Skeletal muscle cell (primary cell): ENCODE data around the gene ZBTB1.

Source experiments
- DNase-seq: peaks from one replicate; pipeline ENCODE4 v3.0.0-alpha.2; 2010; ENCODE audit warnings: low read depth
- H3K4me3 ChIP-seq: 2 replicates; pipeline ENCODE4 v1.5.1; 2011; ENCODE audit warnings: low read depth, mild to moderate bottlenecking, control low read depth, low read length, moderate library complexity

ZBTB1 gene

DNA sequence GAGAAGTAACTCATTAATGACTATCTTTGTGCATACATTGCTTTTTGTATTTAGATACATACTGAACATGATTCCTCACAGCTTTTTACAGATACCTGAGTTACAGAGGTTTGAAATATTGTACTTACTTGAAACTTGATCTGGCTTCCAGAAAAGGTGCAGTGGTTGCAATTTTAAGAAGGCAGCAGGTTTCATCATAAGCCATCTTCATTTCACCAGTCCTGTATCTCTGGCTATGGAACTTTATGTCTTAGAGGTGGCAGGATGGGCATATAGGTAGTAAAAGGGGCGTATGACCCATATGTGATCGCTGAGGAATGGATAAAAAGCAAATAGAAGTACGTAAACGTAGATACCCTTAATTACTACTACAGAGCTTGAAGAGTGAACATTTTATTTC is 13.7 kb downstream of the ZBTB1 start:
- H3K4me3 ChIP-seq: no peak overlapping the region
- DNase-seq: no peak

GRCh38 chr14:64520699-64521098 is 16.1 kb downstream of the ZBTB1 start:
- DNase-seq: no peak

DNA sequence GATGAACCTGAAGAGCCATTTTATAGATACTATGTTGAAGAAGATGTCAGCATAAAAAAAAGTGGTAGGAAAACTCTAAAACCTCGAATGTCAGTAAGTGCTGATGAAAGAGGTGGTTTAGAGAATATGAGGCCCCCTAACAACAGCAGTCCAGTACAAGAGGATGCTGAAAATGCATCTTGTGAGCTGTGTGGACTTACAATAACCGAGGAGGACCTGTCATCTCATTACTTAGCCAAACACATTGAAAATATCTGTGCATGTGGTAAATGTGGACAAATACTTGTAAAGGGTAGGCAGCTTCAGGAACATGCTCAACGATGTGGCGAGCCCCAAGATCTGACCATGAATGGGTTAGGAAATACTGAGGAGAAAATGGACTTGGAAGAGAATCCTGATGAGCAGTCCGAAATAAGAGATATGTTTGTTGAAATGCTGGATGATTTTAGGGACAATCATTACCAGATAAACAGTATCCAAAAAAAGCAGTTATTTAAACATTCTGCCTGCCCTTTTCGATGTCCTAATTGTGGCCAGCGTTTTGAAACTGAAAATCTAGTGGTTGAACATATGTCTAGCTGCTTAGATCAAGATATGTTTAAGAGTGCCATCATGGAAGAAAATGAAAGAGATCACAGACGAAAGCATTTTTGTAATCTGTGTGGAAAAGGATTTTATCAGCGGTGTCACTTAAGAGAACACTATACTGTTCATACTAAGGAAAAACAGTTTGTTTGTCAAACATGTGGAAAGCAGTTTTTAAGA is 18.2 kb downstream of the ZBTB1 start:
- DNase-seq: no peak
- no peak overlapping the region for H3K4me3 ChIP-seq

More at GRCh38 chr14:64520699-64521098, 16.1 kb downstream of the ZBTB1 start:
- no peak overlapping the region for H3K4me3 ChIP-seq

GRCh38 chr14:64525354-64525753 is 20.8 kb downstream of the ZBTB1 start:
- no peak overlapping the region for H3K4me3 ChIP-seq
- no peak for DNase-seq

DNA sequence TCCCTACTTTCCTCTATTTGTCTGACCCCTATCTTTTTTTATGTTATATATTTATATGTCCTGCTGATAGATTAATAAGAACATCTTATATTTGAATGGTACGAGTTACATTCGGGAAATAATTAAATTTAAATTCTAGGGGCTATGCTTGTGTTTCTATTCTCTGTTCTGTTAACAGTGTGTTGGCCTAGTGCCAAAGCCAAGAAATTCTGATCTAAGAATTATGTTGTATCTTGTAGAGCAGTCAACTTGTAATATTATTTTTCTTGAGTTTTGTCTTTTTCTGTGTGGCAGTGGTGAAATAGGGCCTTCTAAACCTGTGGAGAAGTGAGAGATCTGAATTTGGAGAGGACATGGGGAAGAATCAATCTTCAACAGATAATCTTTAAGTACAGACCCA is 27.0 kb downstream of the ZBTB1 start:
- DNase-seq: no peak
- no peak overlapping the region for H3K4me3 ChIP-seq

DNA sequence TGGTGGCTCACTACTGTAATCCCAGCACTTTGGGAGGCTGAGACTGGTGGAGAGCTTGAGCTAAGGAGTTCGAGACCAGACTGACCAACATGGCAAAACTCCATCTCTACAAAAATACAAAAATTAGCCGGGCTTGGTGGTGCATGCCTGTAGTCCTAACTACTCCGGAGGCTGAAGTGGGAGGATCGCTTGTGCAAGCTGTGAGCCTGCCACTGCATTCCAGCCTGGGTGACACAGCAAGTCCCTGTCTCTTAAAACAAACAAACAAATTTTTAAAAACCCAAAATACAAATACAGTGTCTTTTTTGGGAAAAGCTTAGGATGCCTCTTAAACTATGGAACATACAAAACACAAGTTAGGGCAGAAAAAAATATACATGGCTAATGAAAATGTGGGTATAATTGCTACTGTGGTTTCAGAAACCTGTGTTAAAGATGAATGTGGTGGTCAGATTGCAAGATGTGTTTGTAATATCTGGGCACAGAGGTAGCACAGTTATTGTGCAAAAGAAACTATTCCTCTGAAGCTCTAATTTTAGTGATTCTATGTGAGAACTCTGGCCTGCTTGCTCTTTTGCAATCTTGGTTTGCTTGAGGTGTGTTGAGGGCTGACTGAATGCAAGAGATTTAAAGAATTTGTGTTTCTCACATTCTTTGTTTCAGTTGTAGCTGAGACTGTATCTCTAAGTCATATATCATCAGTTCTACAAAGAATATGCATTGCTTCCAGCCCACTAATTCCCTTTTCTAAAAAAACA is 32.1 kb downstream of the ZBTB1 start:
- no peak overlapping the region for H3K4me3 ChIP-seq
- no peak for DNase-seq

GRCh38 chr14:64540208-64541202 is 35.9 kb downstream of the ZBTB1 start, which contains the start of gene HSPA2:
HSPA2 (plus strand) TSS chr14:64540741; CDS start chr14:64540850, 109 bp downstream.
- DNase-seq: peak; percentile 99
- H3K4me3 ChIP-seq: peak within 1 kb of the TSS; percentile 59

GRCh38 chr14:64541261-64541971 is 36.8 kb downstream of the ZBTB1 start:
- DNase-seq: no peak
- H3K4me3 ChIP-seq: peak overlapping the region; percentile 40

- H3K4me3 ChIP-seq: peak overlapping the region; percentile 18
- DNase-seq: no peak
These were observed 37.6 kb downstream of the ZBTB1 start for GRCh38 chr14:64541972-64542835.

- no peak for DNase-seq
- H3K4me3 ChIP-seq: peak overlapping the region; percentile 18
These were observed 38.2 kb downstream of the ZBTB1 start for GRCh38 chr14:64542836-64543201.

GRCh38 chr14:64544607-64545312 is 40.2 kb downstream of the ZBTB1 start:
- H3K4me3 ChIP-seq: no peak overlapping the region

GRCh38 chr14:64549016-64549415 is 44.4 kb downstream of the ZBTB1 start:
- no peak overlapping the region for H3K4me3 ChIP-seq
- no peak for DNase-seq

More at GRCh38 chr14:64544607-64545312, 40.2 kb downstream of the ZBTB1 start:
- no peak for DNase-seq

GRCh38 chr14:64549791-64550620 is 45.4 kb downstream of the ZBTB1 start, which contains the start of gene PPP1R36:
PPP1R36 (plus strand) TSS chr14:64549961; CDS start chr14:64549998, 37 bp downstream.
- no peak for DNase-seq
- peak within 1 kb of the TSS; percentile 34 for H3K4me3 ChIP-seq

DNA sequence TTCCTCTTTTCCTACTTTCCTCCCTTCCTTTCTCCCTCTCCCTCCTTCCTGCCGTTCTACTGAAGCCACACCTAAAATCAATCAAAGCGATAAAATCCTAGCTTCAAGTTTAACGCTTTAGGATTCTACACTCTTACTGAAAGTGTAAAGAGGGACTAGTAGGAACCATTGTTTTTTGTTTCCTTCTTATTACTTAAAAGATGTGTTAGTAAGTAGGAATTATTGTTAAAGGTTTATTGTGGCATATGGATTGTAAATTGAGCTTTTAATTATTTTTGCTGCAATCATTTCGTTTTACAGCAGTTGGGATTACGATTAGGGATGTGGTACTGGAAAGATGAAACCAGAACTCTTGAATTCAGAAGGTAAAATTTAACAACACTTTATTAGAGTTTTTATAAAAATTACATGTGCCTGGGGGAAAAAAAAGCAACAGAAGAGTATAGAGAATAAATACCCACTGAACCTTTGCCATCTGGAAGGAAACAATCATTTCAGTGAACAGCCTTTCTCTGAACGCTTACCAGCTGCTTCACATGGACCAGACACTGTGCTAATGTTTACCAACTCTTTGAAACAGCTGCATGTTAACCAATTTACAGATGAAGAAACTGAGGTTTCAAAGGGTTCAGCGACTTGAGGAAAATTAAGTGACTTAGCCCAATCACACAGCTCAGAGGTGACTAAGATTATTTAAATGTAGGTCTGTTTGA is 46.2 kb downstream of the ZBTB1 start:
- no peak overlapping the region for H3K4me3 ChIP-seq
- DNase-seq: no peak

DNA sequence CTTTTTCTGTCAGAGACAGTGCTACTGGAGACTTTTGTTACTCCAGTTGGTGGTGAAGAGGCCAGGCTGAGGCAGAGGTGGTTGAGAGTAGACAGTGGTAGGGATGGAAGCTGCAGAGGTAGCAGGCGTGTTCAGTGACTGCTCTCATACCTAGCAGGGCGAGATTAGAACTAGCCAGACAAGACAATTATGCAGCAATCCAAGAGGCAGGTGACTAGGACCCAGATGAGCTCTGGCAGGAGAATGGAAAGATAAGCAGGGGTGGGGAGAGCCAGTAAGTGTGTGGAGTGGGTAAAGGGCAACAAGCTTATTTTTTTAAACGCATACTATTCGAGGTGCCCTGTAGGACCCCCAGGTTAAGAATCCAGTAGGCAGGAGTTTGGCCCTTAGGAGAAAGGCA is 50.0 kb downstream of the ZBTB1 start:
- H3K4me3 ChIP-seq: no peak overlapping the region
- no peak for DNase-seq

GRCh38 chr14:64556526-64556925 is 52.0 kb downstream of the ZBTB1 start:
- no peak overlapping the region for H3K4me3 ChIP-seq
- no peak for DNase-seq
